ENCODE measurements around the gene RAI1.

Gene RAI1

GRCh38 chr17:17724307-17725010 lies 43.2 kb downstream of the RAI1 start:
- Histone ChIP-seq H3K4me3 (peak overlapping the region; percentile 56 to 68), H3K27ac (peak overlapping the region in 1 of 2 donors; percentile 43), H3K27me3 (no peaks in the 10 kb centered on the region), H3K4me1 (peaks cover 0 to 38% (median 27%) of the 10 kb centered on the region in 4 donors), H3K36me3 (no peaks in the 10 kb centered on the region), H3K9me3 (no peaks in the 10 kb centered on the region)
- no peak for DNase-seq
- intact Hi-C loops (cut with DNase I; ENCODE audit: low total_unique reads): loop anchor here (5.0 kb wide), 1 partner anchor 37 kb away; no protein-coding TSS in a partner anchor
- TF ChIP-seq, protein P1, sequence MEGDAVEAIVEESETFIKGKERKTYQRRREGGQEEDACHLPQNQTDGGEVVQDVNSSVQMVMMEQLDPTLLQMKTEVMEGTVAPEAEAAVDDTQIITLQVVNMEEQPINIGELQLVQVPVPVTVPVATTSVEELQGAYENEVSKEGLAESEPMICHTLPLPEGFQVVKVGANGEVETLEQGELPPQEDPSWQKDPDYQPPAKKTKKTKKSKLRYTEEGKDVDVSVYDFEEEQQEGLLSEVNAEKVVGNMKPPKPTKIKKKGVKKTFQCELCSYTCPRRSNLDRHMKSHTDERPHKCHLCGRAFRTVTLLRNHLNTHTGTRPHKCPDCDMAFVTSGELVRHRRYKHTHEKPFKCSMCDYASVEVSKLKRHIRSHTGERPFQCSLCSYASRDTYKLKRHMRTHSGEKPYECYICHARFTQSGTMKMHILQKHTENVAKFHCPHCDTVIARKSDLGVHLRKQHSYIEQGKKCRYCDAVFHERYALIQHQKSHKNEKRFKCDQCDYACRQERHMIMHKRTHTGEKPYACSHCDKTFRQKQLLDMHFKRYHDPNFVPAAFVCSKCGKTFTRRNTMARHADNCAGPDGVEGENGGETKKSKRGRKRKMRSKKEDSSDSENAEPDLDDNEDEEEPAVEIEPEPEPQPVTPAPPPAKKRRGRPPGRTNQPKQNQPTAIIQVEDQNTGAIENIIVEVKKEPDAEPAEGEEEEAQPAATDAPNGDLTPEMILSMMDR (IDR thresholded peaks at IDR 0.05): no peak

GRCh38 chr17:17725011-17725751 lies 43.9 kb downstream of the RAI1 start:
- Histone ChIP-seq H3K27ac (no peak overlapping the region), H3K4me3 (peak overlapping the region; percentile 56 to 68), H3K4me1 (peaks cover 0 to 41% (median 28%) of the 10 kb centered on the region in 4 donors), H3K9me3 (no peaks in the 10 kb centered on the region), H3K27me3 (no peaks in the 10 kb centered on the region), H3K36me3 (no peaks in the 10 kb centered on the region)
- TF ChIP-seq, protein P1 (IDR thresholded peaks at IDR 0.05): no peak
- DNase-seq: no peak
- intact Hi-C loops (cut with DNase I; ENCODE audit: low total_unique reads): no loop called here

- H3K4me1 ChIP-seq: peaks cover 0 to 48% (median 28%) of the 10 kb centered on the region in 4 donors
- DNase-seq: no peak
- H3K9me3 ChIP-seq: no peaks in the 10 kb centered on the region
- no peaks in the 10 kb centered on the region for H3K27me3 ChIP-seq
- no peak overlapping the region for H3K27ac ChIP-seq
- intact Hi-C loops (cut with DNase I; ENCODE audit: low total_unique reads): no loop called here
- TF ChIP-seq, protein P1 (IDR thresholded peaks at IDR 0.05): no peak
- no peak overlapping the region for H3K4me3 ChIP-seq
- no peaks in the 10 kb centered on the region for H3K36me3 ChIP-seq
Observed at GRCh38 chr17:17725752-17726457, 44.6 kb downstream of the RAI1 start.

DNA sequence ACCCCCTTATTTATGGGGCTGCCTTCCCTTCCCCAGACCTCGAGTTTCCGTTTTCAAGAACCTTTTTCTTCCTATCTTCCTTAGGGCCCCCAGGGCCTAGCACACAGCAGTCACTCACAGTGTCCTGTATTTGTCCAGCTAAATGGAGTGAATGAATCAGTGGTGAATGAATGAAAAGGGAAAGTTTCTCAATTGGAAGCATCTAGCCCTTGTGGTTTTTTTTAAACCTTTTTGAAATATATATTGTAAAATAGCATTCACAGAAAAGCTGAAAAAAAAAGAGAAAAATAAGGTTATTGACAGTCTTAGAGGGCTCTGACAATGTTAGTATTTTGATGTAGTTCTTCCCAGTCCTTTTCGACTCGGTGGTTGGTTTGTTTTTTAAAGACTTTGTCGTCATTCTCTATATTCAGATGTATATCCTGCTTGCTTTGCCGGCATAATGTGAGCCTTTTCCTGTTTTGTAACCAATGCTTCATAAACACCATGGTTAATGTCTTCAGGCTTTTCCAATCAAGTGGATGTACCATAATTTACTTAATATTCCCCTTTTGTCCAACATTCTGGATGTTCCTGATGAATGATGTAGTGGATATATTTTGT lies 45.3 kb downstream of the RAI1 start:
- Histone ChIP-seq H3K27me3 (no peaks in the 10 kb centered on the region), H3K36me3 (no peaks in the 10 kb centered on the region), H3K4me1 (peaks cover 0 to 52% (median 28%) of the 10 kb centered on the region in 4 donors), H3K9me3 (no peaks in the 10 kb centered on the region), H3K4me3 (no peak overlapping the region), H3K27ac (no peak overlapping the region)
- no peak for DNase-seq
- intact Hi-C loops (cut with DNase I; ENCODE audit: low total_unique reads): no loop called here
- TF ChIP-seq, protein P1 (IDR thresholded peaks at IDR 0.05): no peak

- H3K4me1 ChIP-seq: peaks cover 0 to 49% (median 25%) of the 10 kb centered on the region in 4 donors
- no peak overlapping the region for H3K27ac ChIP-seq
- H3K27me3 ChIP-seq: no peaks in the 10 kb centered on the region
- no peak for DNase-seq
- no peaks in the 10 kb centered on the region for H3K36me3 ChIP-seq
- H3K4me3 ChIP-seq: no peak overlapping the region
- TF ChIP-seq, protein P1 (IDR thresholded peaks at IDR 0.05): no peak
- no peaks in the 10 kb centered on the region for H3K9me3 ChIP-seq
- intact Hi-C loops (cut with DNase I; ENCODE audit: low total_unique reads): no loop called here
Observed at GRCh38 chr17:17727111-17727659, 45.9 kb downstream of the RAI1 start.

Measured in tibial artery (tissue), 4 donors.